AG08395 (cell line): ENCODE data around the gene ZNF682.
"Not testable (repeated sequence)": the region's sequence is repeated elsewhere in the genome, so short reads cannot be mapped to it uniquely, and the experiment has no call there.

Experiments used
- DNase-seq: peaks from one replicate; pipeline ENCODE4 v3.0.0; 2012; ENCODE audit warnings: mixed read lengths, low spot score

The ZNF682 gene

GRCh38 chr19:20039203-20039723 lies at the start of gene ZNF682:
ZNF682 (minus strand) TSS chr19:20039505; CDS start chr19:20039345, 160 bp downstream.
- DNase-seq: peak; percentile 99

- DNase-seq: not testable (repeated sequence)
Observed at GRCh38 chr19:20082876-20083275, 43.6 kb upstream of the ZNF682 start.

- DNase-seq: not testable (repeated sequence)
Observed at GRCh38 chr19:20082232-20082833, 43.0 kb upstream of the ZNF682 start.

GRCh38 chr19:20080656-20081055 lies 41.4 kb upstream of the ZNF682 start:
- DNase-seq: no peak

GRCh38 chr19:20079476-20079875 lies 40.2 kb upstream of the ZNF682 start:
- no peak for DNase-seq

GRCh38 chr19:20078581-20079031 lies 39.3 kb upstream of the ZNF682 start:
- peak; percentile 5 for DNase-seq

- DNase-seq: peak; percentile 94
Observed at GRCh38 chr19:20077791-20078463, 38.6 kb upstream of the ZNF682 start, which contains the start of gene ZNF90. ZNF90 (plus strand) TSS chr19:20078000; CDS start chr19:20078133, 133 bp downstream.

GRCh38 chr19:20072936-20073335 lies 33.6 kb upstream of the ZNF682 start:
- no peak for DNase-seq

- no peak for DNase-seq
Observed at GRCh38 chr19:20070691-20071090, 31.4 kb upstream of the ZNF682 start.

GRCh38 chr19:20068559-20068958 lies 29.3 kb upstream of the ZNF682 start:
- not testable (repeated sequence) for DNase-seq

GRCh38 chr19:20067943-20068342 lies 28.6 kb upstream of the ZNF682 start:
- no peak for DNase-seq

- no peak for DNase-seq
Observed at GRCh38 chr19:20066861-20067260, 27.6 kb upstream of the ZNF682 start.

- DNase-seq: no peak
Observed at GRCh38 chr19:20060282-20060681, 21.0 kb upstream of the ZNF682 start.

- not testable (repeated sequence) for DNase-seq
Observed at GRCh38 chr19:20058738-20059137, 19.4 kb upstream of the ZNF682 start.

- peak; percentile 92 for DNase-seq
Observed at GRCh38 chr19:20051841-20052768, 12.8 kb upstream of the ZNF682 start.

GRCh38 chr19:20045742-20046141 lies 6.4 kb upstream of the ZNF682 start:
- DNase-seq: not testable (repeated sequence)

- no peak for DNase-seq
Observed at GRCh38 chr19:20044663-20045062, 5.4 kb upstream of the ZNF682 start.

GRCh38 chr19:20038358-20039202 lies 725 bp downstream of the ZNF682 start:
- no peak for DNase-seq

- no peak for DNase-seq
Observed at GRCh38 chr19:20035935-20036334, 3.4 kb downstream of the ZNF682 start.

- DNase-seq: no peak
Observed at GRCh38 chr19:20028611-20029010, 10.7 kb downstream of the ZNF682 start.

- DNase-seq: no peak
Observed at GRCh38 chr19:20005741-20006140, 33.6 kb downstream of the ZNF682 start.
